MV-4-11 (cell line): ENCODE measurements around the gene NRXN3.
A peak's percentile ranks its signal among the peaks of the same experiment; 100 is the strongest.
"Not testable (repeated sequence)": the region's sequence is repeated elsewhere in the genome, so short reads cannot be mapped to it uniquely, and the experiment has no call there.

Experiments
- DNase-seq: peaks from one replicate; lab custom pipeline; 2025; lab: John Stamatoyannopoulos, UW

Gene NRXN3

GRCh38 chr14:78487573-78487972 is 317.4 kb downstream of the NRXN3 start:
- DNase-seq = not testable (repeated sequence)

- DNase-seq = no peak
Observed at GRCh38 chr14:78488938-78489337, 318.8 kb downstream of the NRXN3 start.

GRCh38 chr14:78491048-78491447 is 320.9 kb downstream of the NRXN3 start:
- no peak for DNase-seq

- DNase-seq = no peak
Observed at GRCh38 chr14:78498062-78498595, 328.0 kb downstream of the NRXN3 start.

GRCh38 chr14:78501909-78502308 is 331.7 kb downstream of the NRXN3 start:
- DNase-seq = no peak

GRCh38 chr14:78508023-78508422 is 337.9 kb downstream of the NRXN3 start:
- no peak for DNase-seq

GRCh38 chr14:78509516-78509915 is 339.3 kb downstream of the NRXN3 start:
- no peak for DNase-seq

GRCh38 chr14:78512021-78512420 is 341.8 kb downstream of the NRXN3 start:
- no peak for DNase-seq

GRCh38 chr14:78519863-78520262 is 349.7 kb downstream of the NRXN3 start:
- DNase-seq = peak; percentile 15

GRCh38 chr14:78524196-78524595 is 354.0 kb downstream of the NRXN3 start:
- no peak for DNase-seq

GRCh38 chr14:78524766-78525165 is 354.6 kb downstream of the NRXN3 start:
- no peak for DNase-seq

- DNase-seq = peak; percentile 27
Observed at GRCh38 chr14:78530078-78530477, 359.9 kb downstream of the NRXN3 start.

- DNase-seq = no peak
Observed at GRCh38 chr14:78534141-78534540, 364.0 kb downstream of the NRXN3 start.

- no peak for DNase-seq
Observed at GRCh38 chr14:78535041-78535440, 364.9 kb downstream of the NRXN3 start.

GRCh38 chr14:78541788-78542187 is 371.6 kb downstream of the NRXN3 start:
- not testable (repeated sequence) for DNase-seq

GRCh38 chr14:78543433-78543832 is 373.3 kb downstream of the NRXN3 start:
- DNase-seq = no peak

GRCh38 chr14:78561074-78561473 is 390.9 kb downstream of the NRXN3 start:
- no peak for DNase-seq

GRCh38 chr14:78566026-78566858 is 396.1 kb downstream of the NRXN3 start:
- DNase-seq = peak; percentile 68

- DNase-seq = no peak
Observed at GRCh38 chr14:78566859-78567172, 396.6 kb downstream of the NRXN3 start.

GRCh38 chr14:78567343-78567742 is 397.2 kb downstream of the NRXN3 start:
- no peak for DNase-seq

GRCh38 chr14:78573736-78574135 is 403.6 kb downstream of the NRXN3 start:
- DNase-seq = not testable (repeated sequence)

- DNase-seq = no peak
Observed at GRCh38 chr14:78576437-78577166, 406.4 kb downstream of the NRXN3 start.

- peak; percentile 36 for DNase-seq
Observed at GRCh38 chr14:78581229-78581628, 411.1 kb downstream of the NRXN3 start.
